Esophagus squamous epithelium (tissue), 5 donors: ENCODE data around the gene SLIT1. TPM values are rescaled to one million over a fixed set of nuclear protein-coding genes. Genes with fewer than 3 reads are reported as not detected.
A peak's percentile ranks its signal among the peaks of the same experiment; 100 is the strongest.

Source experiments
- DNase-seq: peaks from one replicate; lab custom pipeline; 2025; lab: John Stamatoyannopoulos, UW
- H3K27ac ChIP-seq, 4 donors: fragments of 200-600 bp; sonication (generic); one replicate each; pipeline ENCODE4 v1.5.1; 2016 to 2019; ENCODE audit warnings: mild to moderate bottlenecking in 1 of 4
- H3K27me3 ChIP-seq, 4 donors: fragments of 200-600 bp; sonication (generic); 1 replicate in 3 of 4; 2 replicates in 1 of 4; pipeline versions ENCODE4 v1.5.1 to v1.6.0; 2017 to 2021; ENCODE audit warnings: antibody characterized with exemption in 1 of 4
- H3K36me3 ChIP-seq, 3 donors: fragments of 200-600 bp; sonication (generic); one replicate each; pipeline ENCODE4 v1.5.1; 2016 to 2019
- H3K4me1 ChIP-seq, 3 donors: fragments of 200-600 bp; sonication (generic); one replicate each; pipeline ENCODE4 v1.5.1; 2017 to 2019
- H3K4me3 ChIP-seq, 4 donors: fragments of 200-600 bp; sonication (generic); 1 replicate in 3 of 4; 2 replicates in 1 of 4; pipeline ENCODE4 v1.5.1; 2016 to 2019; ENCODE audit warnings: mild to moderate bottlenecking in 2 of 4, moderate library complexity in 1 of 4
- H3K9me3 ChIP-seq, 3 donors: fragments of 200-600 bp; sonication (generic); one replicate each; pipeline ENCODE4 v1.5.1; 2016 to 2019
- CTCF ChIP-seq, 6 experiments: fragments of 450-650 bp in 4 of 6; fragments of 200-600 bp in 2 of 6; sonication (generic) in 2 of 6; IDR thresholded peaks; one replicate each; pipeline ENCODE4 v1.5.1; 2016 to 2019; ENCODE audit warnings: antibody characterized with exemption in 6 of 6, mild to moderate bottlenecking in 4 of 6, moderate library complexity in 4 of 6
- POLR2A ChIP-seq, 4 donors: fragments of 450-650 bp; IDR thresholded peaks; one replicate each; pipeline ENCODE4 v1.6.1; 2017; ENCODE audit warnings: antibody characterized with exemption in 4 of 4, mild to moderate bottlenecking in 4 of 4, moderate library complexity in 3 of 4
- WGBS, 2 donors: methylation state at CpG; one replicate each; pipeline ENCODE4 v1.1.5; 2018; 5-methylcytosine and 5-hydroxymethylcytosine counted together
- intact Hi-C: fragments of 100-400 bp; cut with DNase I; formaldehyde crosslinking; loops from one replicate; pipeline ENCODE4 v1.15.0; 2022
- total RNA-seq, 4 donors: library from RNA; depleted of rRNA; stranded (reverse); fragments of >200 nt; gene quantifications; one replicate each; pipeline ENCODE4 v1.1.0, GENCODE V29; 2016
- donor health status: DM: yes; HTN: yes; CAD: no.

SLIT1 gene
- total RNA-seq, 4 donors from 2014 or later, result not detected

- TF ChIP-seq CTCF (IDR thresholded peaks at IDR 0.05) (no peak), POLR2A (IDR thresholded peaks at IDR 0.05) (no peak)
- Histone ChIP-seq H3K4me1 (no peaks in the 10 kb centered on the region), H3K4me3 (no peak overlapping the region), H3K9me3 (no peaks in the 10 kb centered on the region), H3K27me3 (peaks cover 0 to 44% (median 0%) of the 10 kb centered on the region in 4 donors), H3K27ac (no peak overlapping the region), H3K36me3 (no peaks in the 10 kb centered on the region)
- DNase-seq, result no peak
- 94 to 97% methylated on average over 2 to 6 of the region's 6 CpGs for WGBS, 2 donors
- intact Hi-C loops, result no loop called here
Measured at GRCh38 chr10:97139651-97140048, 46.1 kb downstream of the SLIT1 start.

DNA sequence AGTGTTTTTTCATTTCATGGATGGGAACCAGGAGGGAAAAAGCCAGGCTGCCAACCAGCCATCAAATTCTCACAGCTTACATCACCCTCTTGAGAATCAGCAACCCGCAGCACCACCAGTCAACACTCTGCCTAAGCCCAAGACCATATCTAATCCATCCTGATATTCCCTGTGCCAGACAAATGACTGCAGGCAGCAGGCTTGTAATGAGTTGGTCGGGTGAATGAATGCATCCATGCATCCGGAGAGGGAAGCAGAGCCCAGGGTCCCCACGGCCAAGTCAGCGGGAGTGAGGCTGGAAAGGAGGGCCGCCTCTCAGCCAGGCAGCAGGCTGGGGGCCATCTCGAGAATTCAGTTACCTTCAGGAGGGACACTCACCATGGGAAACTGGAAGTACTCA, 46.9 kb downstream of the SLIT1 start:
- no peak for DNase-seq
- Histone ChIP-seq H3K9me3 (no peaks in the 10 kb centered on the region), H3K4me1 (no peaks in the 10 kb centered on the region), H3K27me3 (peaks cover 0 to 52% (median 0%) of the 10 kb centered on the region in 4 donors), H3K4me3 (no peak overlapping the region), H3K36me3 (no peaks in the 10 kb centered on the region), H3K27ac (no peak overlapping the region)
- WGBS, 2 donors, result 67 to 72% methylated on average over 3 to 7 of the region's 7 CpGs
- TF ChIP-seq POLR2A (IDR thresholded peaks at IDR 0.05) (no peak), CTCF (IDR thresholded peaks at IDR 0.05) (no peak)
- intact Hi-C loops, result no loop called here

DNA sequence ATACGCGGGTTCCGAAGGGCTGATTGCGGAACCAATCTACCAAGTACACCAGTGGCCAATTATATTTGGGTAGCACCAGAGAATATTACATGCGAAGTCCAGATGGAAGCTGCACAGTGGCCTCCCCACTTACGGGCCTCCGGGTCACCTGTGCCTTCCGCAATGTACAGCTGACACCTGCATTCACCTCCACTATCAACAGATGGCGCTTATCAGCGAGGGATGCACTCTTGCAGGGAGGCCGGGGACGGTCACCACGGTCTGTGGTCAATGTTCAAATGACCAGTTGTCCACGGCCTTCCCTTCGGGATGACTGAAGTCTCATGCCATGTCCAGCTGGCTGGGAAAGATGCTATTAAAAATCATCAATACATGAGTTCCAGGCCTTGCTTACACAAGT, 47.6 kb downstream of the SLIT1 start:
- TF ChIP-seq POLR2A (IDR thresholded peaks at IDR 0.05) (no peak), CTCF (IDR thresholded peaks at IDR 0.05) (peak in 1 of 6 experiments; percentile 5)
- DNase-seq, result no peak
- no peaks in the 10 kb centered on the region for H3K9me3 ChIP-seq
- no peaks in the 10 kb centered on the region for H3K36me3 ChIP-seq
- H3K4me3 ChIP-seq, result no peak overlapping the region
- no peak overlapping the region for H3K27ac ChIP-seq
- WGBS, 2 donors, result 69 to 74% methylated on average over 14 to 15 of the region's 15 CpGs
- H3K4me1 ChIP-seq, result no peaks in the 10 kb centered on the region
- H3K27me3 ChIP-seq, result peaks cover 0 to 52% (median 0%) of the 10 kb centered on the region in 4 donors
- intact Hi-C loops, result no loop called here

GRCh38 chr10:97136756-97137155, 49.0 kb downstream of the SLIT1 start:
- no peak for TF ChIP-seq CTCF (IDR thresholded peaks at IDR 0.05)
- no peak for TF ChIP-seq POLR2A (IDR thresholded peaks at IDR 0.05)
- H3K36me3 ChIP-seq, result no peaks in the 10 kb centered on the region
- DNase-seq, result no peak
- H3K4me1 ChIP-seq, result no peaks in the 10 kb centered on the region
- H3K27ac ChIP-seq, result no peak overlapping the region
- intact Hi-C loops, result no loop called here
- H3K4me3 ChIP-seq, result no peak overlapping the region
- whole genome bisulfite sequencing, 2 donors, result 70 to 74% methylated on average over 3 of the region's 3 CpGs
- H3K9me3 ChIP-seq, result no peaks in the 10 kb centered on the region
- peaks cover 0 to 46% (median 0%) of the 10 kb centered on the region in 4 donors for H3K27me3 ChIP-seq

GRCh38 chr10:97135464-97135863, 50.3 kb downstream of the SLIT1 start:
- no peaks in the 10 kb centered on the region for H3K4me1 ChIP-seq
- no peaks in the 10 kb centered on the region for H3K36me3 ChIP-seq
- peaks cover 0 to 35% (median 0%) of the 10 kb centered on the region in 4 donors for H3K27me3 ChIP-seq
- no peak overlapping the region for H3K27ac ChIP-seq
- no peak for DNase-seq
- no peak for TF ChIP-seq CTCF (IDR thresholded peaks at IDR 0.05)
- TF ChIP-seq POLR2A (IDR thresholded peaks at IDR 0.05), result no peak
- WGBS, 2 donors, result 51 to 73% methylated on average over 9 to 11 of the region's 11 CpGs
- intact Hi-C loops, result no loop called here
- no peaks in the 10 kb centered on the region for H3K9me3 ChIP-seq
- no peak overlapping the region for H3K4me3 ChIP-seq
